ENCODE results near the gene WNT1.

WNT1 gene

DNA sequence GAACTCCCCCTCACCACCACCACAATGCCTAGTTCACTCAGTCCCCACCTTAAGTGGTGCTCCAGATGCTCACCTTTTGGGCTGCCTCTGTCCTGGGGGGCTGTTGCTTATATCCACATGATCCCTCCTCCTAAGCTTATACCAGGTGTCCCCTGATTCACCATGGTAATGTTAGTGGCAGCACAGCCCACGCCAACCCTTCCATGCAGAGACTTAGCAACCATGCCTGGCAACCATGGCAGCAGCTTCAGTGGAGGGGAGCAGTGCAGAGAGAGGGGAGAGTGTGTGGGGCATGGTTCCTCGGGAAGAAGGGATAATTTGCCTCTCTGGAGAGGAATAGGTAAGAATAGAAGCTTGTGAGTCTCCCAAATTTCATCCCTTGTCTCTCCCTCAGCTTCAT lies 22.2 kb downstream of the WNT1 start:
- no peak for DNase-seq (ENCODE audit: low read depth)

DNA sequence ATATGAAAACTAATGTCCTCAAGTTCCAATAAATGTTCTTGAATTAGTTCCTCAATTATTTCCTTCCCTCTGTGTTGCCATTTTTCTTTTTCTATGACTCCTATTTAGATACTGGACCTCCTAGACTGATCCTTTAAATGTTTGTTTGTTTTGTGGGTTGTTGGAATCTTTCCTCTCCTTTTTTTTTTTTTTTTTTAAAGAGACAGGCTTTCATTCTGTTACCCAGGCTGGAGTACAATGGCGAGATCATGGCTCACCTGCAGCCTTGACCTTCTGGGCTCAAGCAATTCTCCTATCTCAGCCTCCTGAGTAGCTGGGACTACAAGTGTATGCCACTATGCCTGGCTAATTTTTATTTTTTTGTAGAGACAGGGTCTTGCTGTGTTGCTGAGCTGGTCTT lies 30.8 kb downstream of the WNT1 start:
- DNase-seq (ENCODE audit: low read depth): no peak

DNA sequence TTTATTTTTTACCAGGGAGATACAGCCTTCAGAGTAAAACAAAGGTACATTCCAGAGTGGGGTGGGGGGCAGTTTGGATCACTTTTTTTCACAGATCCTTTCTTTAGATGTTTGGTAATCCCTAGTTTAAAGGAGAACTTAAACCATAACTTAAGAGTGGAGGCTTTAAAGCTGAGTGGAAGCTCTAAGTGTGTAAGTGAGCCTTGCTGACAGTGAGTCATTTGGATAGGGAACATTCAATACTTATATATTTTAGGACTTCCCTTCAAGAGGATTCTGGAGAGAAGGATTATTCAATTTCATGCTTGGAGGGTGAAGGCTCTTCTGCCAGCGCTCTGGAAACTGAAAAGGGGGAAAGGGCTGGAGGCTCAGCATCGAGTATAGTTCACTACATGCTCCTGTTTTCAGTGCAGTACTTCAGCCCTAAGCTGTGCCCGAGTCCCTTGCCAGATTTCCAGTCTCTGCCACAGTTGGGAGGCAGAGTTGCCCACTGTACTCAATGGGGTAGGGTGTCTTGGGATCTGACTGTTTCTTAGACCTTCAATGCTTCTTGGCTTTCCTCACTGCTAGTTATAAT lies 32.1 kb downstream of the WNT1 start:
- DNase-seq (ENCODE audit: low read depth): no peak

DNA sequence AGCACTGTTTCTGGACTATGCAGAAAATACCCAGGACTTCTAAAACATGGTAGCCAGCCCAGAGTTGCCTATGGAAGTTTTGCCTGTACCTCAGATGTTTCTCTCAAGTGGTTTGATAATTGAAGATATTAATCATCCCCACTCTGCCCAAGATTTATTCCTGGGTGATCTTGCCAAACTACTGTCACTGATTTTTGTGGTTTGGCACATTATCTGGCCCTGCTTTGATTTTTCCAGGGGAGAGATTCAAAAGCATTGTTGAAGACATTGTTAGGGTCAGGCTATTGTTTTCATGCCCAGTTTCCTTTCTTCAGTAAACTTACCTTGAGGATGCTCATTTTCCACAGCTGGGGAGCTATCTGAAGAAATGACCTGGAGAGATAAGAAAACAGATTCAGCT lies 34.6 kb downstream of the WNT1 start:
- DNase-seq (ENCODE audit: low read depth): no peak

DNA sequence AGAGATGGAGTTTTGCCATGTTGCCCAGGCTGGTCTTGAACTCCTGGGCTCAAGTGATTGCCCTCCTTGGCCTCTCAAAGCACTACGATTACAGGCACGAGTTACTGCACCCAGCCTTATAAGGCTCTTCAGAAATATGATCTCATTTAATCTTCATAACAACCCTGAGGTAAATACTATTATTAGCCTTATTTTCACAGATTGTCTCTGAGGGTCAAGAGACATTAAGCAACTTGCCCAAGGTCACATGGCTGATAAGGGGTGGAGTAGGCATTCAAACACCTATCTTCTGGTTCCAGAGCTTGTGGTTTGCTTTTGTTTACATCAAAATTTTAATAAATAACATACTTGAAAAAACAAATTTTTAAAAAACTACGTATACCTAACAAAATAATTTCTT lies 35.3 kb downstream of the WNT1 start:
- no peak for DNase-seq (ENCODE audit: low read depth)

DNA sequence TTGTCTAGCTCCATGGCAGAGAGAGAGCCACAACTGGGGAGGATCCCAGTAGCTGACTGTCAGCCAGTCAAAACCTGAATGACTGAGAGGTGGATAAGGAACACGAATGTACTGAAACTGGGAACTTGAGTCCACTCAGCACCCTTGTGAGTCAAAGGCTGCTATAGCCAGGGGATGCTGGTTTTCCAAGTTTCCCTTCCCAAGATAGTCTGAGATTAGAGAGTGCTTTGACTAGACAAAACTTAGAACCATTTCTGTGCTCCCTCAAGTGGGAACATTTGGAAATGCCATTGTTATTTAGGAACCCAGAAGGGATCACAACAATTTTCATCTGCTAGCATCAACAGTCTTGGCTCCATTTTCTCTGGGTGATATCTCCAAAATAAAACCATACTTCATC lies 36.4 kb downstream of the WNT1 start:
- DNase-seq (ENCODE audit: low read depth): no peak

DNA sequence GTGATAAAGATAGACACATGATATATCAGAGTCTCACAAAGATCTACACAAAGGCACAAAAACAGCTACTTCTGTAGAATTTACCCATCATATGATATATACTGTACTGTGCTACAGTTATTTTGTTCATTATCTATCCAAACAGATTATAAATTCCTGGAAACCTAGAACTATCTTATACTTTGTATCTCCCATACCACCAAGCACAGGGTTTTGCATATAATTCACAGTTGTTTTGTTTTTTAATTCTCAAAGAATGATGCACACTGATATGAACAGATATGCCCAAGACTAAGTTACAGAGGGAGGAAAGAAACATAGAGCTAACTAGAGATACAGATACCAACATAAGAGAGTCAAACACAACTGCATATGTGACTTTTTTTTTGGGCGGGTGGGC lies 37.1 kb downstream of the WNT1 start:
- DNase-seq (ENCODE audit: low read depth): no peak

DNA sequence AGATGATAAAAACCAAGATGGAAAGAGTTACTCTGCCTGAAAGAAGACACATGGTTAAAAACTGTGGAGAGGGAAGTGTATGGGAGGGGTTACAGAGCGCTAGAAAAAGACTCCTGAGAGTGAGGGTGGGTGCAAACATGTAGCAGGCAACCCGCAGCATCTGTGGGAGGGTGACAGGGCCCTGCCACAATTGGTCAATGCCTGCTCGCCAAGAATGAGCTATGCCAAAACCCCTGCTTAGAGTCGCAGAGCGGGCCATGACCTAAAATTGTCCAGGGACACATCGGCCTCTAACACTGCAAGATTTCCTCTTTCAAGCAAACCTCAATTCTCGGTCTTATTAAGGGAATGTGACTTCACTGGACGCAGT lies 39.8 kb downstream of the WNT1 start:
- DNase-seq (ENCODE audit: low read depth): no peak

DNA sequence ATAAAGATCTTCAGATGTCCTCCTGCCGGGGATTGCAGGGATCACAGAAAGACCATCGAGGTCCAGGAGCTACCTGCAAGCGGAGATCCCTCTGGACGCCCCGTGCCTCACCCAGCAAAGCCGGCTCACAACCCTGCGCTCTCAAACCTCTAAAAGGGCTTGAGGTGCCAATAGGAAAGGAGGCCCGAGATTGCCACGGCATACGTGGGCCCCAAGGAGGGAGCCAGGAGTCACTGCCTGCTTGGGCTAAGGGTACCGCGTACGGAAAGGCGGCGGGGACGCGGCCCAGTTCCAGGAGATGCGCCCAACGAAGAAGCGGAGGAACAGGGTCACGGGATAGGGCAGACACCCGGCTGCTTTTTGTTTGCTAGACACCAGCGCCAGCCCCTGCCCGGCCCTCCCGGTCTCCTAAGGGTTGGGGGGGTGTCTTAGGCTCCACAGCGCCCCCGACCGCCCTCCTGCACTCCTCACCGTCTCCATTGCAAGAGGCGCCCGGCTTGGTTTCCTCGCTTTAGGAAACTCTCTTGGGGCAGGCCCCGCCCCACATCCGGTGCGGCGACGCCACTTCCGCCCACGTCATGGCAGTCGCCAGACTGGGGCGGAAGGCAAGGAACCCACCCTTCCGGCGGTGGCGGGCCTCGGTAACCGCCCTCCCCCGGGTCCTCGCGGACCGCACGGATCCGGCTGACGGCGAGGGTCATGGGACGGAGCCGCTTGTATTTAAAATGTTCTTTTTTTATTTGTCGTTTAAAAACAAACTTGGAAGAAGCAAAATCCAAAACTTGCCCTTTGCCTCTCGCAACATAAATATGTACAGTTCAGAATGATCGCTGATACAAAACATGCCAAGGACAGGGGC lies 40.4 kb downstream of the WNT1 start, which contains the start of gene PRKAG1:
Gene PRKAG1, minus strand, starts transcription at position 516 of the 859 bp plus-strand sequence. Its CDS starts 36 bp downstream, at position 480.
- DNase-seq (ENCODE audit: low read depth): peak; percentile 77

DNA sequence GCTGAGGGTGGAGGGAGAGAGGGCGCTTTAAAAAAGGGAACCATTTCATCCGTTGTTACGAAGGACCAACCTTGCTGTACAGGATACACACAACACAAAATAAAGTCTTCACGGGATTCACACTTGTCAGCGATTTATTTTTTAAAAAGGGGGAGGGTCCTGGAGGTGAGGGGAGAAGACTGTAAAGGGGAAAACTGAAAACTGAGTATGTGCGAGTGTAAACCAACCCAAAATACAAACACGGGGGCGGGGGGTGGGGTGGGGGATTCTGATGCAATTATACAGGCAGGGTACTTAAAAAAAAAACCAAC lies 41.0 kb downstream of the WNT1 start:
- no peak for DNase-seq (ENCODE audit: low read depth)

DNA sequence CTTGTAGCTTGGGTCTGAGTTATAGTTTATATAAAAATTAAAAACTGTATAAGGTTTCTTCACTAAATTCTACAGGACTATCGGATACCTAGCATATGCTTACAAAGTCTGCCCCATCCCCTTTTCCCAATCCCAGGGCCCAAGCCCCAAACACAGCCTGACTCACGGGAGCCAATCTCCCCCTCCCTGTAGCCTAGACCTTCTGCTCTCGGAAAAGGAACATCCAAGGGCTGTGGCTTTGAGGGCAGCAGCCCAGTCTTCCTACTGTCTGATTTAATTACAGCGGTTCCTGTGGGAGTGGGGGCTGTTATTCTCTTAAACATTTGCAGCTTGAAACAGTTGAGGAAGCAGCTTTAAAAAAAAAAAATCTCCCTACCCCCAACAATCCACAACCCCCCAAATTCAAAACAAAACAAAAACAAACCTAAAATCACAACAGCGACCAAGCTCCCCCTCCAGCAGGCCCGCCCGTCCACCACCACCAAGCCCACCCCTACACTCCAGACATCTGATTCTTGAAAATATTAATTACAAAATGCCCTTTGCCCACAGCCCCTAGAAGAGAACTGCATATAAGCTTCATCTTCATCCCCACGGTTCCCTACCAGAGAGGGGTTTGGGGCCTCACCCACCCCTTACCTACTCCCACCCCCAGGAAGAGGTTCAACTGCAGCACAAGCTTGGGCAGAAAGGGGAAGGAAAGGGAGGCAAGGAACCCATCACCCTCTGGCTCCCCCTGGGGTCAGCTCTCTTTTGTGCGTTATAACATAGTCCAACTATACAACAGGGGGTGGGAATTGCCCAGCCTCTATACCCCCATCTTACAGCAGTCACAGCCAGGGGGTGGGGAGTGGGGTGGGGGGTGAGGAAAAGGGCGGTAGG lies 41.6 kb downstream of the WNT1 start:
- DNase-seq (ENCODE audit: low read depth): no peak

DNA sequence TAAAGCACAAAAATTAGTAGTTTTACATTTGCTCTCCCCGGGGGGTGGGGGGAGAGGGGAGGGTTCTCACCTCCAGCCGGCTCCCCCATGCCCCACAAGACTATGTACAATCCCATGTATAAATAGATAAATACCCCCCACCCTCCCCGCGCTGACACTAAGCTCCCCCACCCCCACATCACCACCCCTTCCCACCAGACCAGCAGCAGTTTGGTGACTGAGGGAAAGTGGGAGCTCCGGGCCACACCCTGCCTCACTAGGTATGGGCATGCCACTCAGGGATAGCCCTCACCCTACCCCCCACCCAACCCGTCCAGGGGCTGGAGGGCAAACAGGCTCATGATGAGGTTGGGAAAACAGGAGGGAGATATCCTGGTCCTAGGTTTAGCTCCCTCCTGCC lies 42.3 kb downstream of the WNT1 start:
- DNase-seq (ENCODE audit: low read depth): no peak

DNA sequence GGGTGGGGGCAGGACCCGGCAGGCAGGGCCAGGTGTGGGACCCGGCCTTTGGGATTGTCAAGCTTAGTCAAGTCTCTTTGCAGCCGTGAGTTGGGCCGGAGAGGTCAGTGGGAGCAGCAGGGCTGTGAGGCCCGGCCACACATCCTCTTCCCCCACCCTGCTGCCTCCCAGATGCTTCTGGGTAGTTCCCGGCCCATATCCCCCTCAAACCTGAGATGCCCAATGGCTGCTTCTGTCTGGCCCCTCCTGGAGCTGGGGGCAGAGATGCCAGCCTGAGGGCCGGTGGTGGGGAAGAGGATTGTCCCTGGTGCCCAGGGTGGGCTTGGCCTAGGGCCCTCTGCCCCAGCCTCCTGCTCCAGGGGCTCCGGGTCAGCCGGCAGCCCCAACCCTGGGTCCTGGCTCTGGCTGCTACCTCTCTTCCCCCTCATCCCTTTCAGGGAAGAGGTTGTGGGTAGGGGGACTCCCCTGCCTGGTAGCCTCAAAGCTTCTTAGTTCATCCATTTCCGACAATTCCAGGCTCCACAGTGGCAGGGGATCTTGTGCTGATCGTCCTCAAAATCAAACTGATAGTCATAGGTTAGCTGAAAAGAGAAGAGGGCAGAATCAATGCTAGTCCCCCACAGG lies 43.3 kb downstream of the WNT1 start:
- DNase-seq (ENCODE audit: low read depth): no peak

DNA sequence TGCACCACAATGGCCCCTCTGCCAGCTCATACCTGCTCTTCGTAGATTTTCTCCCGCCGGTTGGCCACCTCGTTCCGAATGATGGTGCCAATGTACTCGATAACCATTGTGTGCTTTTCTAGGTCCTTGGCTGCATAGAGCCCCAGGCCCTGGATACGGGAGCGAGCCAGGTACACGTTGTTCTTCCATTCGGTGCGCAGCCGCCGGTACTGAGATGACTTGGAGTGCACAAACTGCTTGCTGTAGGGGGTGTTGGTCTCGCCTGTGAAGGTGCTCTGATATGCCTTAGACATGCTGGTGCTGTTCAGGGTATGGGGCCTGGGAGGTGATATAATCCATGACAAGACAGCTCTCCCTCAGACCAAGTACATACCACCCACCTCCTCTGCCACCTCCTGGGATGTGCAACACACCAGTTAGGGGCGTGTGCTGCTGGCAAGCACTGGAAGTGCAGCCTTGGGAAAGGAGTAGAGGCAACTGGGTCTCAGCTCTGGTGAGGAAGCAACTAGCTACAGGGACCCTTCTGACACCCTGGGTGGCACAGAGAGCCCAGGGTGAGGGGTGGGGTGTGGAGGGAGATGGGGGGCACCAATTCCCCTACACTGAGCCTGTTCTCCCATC lies 44.5 kb downstream of the WNT1 start:
- no peak for DNase-seq (ENCODE audit: low read depth)

DNA sequence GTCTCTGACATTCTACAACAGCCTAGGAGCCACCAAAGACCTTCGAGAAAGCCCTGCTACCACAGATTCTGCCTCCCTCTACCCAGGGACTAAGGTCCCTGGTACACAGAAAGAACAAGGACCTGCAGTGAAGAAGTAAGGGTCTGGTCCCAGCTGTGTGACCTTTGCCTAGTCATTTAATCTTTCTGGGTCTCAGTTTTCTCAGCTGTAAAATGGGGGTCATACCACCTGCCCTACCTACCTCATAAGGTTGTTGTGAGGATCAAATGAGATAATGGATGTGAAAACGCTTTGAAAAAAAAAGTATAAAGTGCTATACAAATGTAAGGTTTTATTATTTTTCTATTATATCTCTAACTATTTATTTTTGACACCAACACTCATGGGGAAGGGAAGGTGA lies 45.7 kb downstream of the WNT1 start:
- DNase-seq (ENCODE audit: low read depth): no peak

DNA sequence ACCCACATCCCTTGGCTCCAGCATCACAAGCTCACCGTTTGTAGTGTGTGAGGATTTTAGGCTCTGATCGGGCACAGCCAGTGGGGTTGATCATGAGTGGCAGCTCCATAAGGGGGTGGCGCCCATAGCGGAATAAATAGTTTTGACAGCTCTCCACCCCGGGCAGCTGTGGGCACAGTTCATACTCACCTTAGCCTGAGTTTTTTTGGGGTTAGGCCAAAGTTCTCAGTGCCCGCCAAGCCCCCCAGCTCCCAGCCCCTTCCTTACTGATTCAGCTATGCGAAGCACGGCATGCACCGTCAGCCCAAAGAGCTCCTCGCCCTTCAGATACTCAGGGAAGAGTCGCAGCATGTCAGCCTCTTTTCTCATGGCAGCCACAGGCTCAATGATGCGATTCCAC lies 46.4 kb downstream of the WNT1 start:
- no peak for DNase-seq (ENCODE audit: low read depth)

DNA sequence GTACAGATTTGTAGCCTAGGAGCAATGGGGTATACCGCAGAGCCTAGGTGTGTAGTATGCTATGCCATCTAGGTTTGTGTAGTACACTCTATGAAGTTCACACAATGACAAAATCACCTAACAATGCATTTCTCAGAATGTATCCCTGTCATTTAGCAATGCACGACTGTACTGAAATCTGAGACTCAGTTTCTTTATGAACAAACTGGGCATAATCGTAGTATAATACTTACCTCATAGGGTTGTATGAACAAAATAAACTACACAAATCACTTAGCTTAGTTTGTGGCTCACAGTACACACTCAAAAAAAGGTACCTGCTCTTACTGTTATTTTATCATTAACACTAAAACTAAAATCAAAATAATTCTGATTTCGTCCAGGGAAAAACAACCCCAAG lies 47.3 kb downstream of the WNT1 start:
- no peak for DNase-seq (ENCODE audit: low read depth)

DNA sequence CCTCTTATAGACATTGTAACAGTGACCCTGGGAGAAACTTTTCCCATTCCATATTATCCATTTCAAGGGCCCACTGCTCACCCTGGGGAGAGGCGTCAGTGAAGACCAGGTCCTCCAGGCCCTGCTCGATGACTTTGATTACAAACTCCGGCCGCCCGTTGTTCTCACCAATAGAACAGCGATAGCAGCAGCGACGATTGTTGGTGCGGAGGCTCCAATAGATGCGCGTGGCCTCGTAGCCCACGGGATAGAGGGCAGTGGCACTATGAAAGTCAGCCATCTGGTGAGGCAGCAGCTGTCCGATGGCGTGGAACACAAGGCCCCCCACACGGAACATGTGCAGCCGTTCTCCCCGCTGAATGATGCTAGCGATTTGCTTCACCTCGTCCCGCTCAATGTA lies 48.0 kb downstream of the WNT1 start:
- DNase-seq (ENCODE audit: low read depth): no peak

DNA sequence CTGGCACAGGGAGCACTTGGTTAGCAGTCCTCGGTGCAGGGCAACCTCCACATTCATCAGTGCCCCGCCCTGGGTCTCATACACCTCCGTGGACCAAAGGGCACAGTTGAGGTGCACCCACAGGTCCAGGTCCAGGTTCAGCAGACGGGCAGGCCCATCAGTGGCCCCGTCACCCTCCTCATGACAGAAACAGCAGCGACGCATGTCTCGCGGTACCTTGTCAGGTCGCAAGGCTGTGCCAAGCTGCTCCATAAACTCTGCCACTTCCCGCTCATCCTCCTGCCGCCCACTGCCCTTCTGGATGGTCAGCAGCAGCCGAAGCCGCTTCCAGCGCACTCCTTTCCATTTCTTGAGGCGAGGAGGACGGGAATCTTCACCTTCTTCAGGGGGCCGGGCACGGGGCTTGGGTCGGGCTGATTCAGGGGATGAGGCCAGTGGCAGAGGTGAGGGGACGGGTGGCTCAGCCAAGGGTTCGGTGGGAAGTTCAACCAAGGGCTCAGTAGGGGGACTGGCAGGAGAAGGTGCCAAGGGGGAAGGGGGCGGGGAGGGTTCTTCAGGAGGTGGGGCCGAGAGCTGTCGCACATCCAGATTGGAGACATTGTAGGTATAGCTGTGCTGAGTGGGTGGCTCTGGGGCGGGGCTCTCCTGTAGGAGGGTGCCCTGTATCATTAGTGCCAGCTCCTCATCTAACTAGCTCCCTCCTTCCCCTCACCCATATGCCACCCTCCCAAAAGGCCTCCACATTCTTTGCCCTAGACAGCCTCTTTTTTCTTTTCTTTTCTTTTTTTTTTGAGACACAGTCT lies 48.8 kb downstream of the WNT1 start:
- no peak for DNase-seq (ENCODE audit: low read depth)

DNA sequence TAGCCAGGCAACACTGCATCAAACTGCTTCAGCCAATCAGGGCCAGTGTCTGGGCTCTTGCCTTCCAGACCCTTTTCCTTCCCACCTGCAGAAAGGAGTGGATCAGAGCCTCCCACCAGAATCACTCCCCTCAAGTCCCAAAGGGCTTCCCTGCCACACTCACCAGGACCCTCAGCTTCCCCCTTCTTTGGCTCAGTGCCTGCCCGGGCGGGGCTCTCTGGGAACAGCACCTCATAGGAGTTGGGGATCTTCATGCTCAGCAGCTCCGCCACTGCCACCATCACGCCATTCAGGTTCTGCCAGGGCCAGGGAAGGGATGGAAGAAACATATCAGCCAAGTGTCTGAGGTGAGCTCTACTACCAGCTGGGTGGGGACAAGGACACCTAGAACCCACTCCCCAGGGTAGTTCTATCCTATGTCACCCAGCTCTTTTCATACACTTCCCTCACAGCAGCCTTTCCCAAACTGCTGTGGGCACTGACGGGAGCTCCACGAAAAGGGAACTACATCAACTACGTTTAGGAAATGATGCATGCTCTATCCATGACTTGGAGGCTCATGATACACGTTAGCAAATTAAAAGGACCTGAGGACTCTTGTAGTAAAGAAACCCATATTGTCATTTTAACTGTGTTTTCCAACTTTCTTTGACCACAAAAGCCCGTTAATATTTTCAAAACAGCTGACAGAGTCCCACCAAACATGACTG lies 49.9 kb downstream of the WNT1 start:
- no peak for DNase-seq (ENCODE audit: low read depth)

Measured in GM04503 (cell line).